Caco-2 (cell line): ENCODE measurements around the gene NEK10. TPM values are rescaled to one million over a fixed set of nuclear protein-coding genes. Genes with fewer than 3 reads are reported as not detected.

Source experiments
- BruUV-seq: library from RNA; stranded (reverse); fragments of 400-500 nt; replicated peaks from 2 replicates; lab custom pipeline; 2021; lab: Mats Ljungman, UMichigan
- CTCF ChIA-PET: fragments of 300-600 bp; sonication (Branson Sonifier 250); formaldehyde crosslinking; loops from one replicate; lab custom pipeline; 2022; ENCODE audit warnings: antibody characterized with exemption; lab: Charles Lee
- POLR2A ChIA-PET: fragments of 300-600 bp; sonication (Branson Sonifier 250); formaldehyde crosslinking; loops from one replicate; lab custom pipeline; 2022; ENCODE audit warnings: antibody characterized with exemption; lab: Charles Lee
- DNase-seq, 2 experiments: peaks; one replicate each; pipeline versions ENCODE4 v3.0.0 to v3.0.0-alpha.2; 2020 to 2022
- H3K27me3 ChIP-seq: replicated peaks from 2 replicates; pipeline ENCODE4 v1.6.0; 2011; ENCODE audit warnings: low read length; ENCODE audit not compliant: control insufficient read depth, insufficient read depth
- H3K36me3 ChIP-seq: 2 replicates; pipeline ENCODE4 v1.5.1; 2011; ENCODE audit warnings: low read length; ENCODE audit not compliant: control insufficient read depth, insufficient read depth
- H3K4me1 ChIP-seq: fragments of 250-450 bp; sonication (Bioruptor Pico); 2 replicates; pipeline ENCODE4 v1.5.1; 2020; ENCODE audit warnings: mild to moderate bottlenecking
- H3K4me3 ChIP-seq: 2 replicates; pipeline ENCODE4 v1.5.1; 2011; ENCODE audit warnings: low read depth, mild to moderate bottlenecking, control low read depth, low read length
- H3K9me3 ChIP-seq: fragments of 250-450 bp; sonication (Bioruptor Pico); 2 replicates; pipeline ENCODE4 v1.5.1; 2020; ENCODE audit warnings: mild to moderate bottlenecking, moderate library complexity
- H3K27ac Mint-ChIP-seq: one replicate; pipeline ENCODE4 v1.8.0; 2022; ENCODE audit warnings: mixed read lengths; ENCODE audit not compliant: unreplicated experiment
- H3K27me3 Mint-ChIP-seq: one replicate; pipeline ENCODE4 v1.8.0; 2022; ENCODE audit warnings: mixed read lengths; ENCODE audit not compliant: insufficient read depth, unreplicated experiment
- H3K36me3 Mint-ChIP-seq: one replicate; pipeline ENCODE4 v1.8.0; 2022; ENCODE audit warnings: mild to moderate bottlenecking, mixed read lengths; ENCODE audit not compliant: insufficient read depth, unreplicated experiment
- H3K4me1 Mint-ChIP-seq: one replicate; pipeline ENCODE4 v1.8.0; 2022; ENCODE audit warnings: low read depth, mixed read lengths; ENCODE audit not compliant: unreplicated experiment
- H3K4me3 Mint-ChIP-seq: one replicate; pipeline ENCODE4 v1.8.0; 2022; ENCODE audit warnings: mild to moderate bottlenecking, moderate library complexity, mixed read lengths; ENCODE audit not compliant: unreplicated experiment
- H3K9me3 Mint-ChIP-seq: one replicate; pipeline ENCODE4 v1.8.0; 2022; ENCODE audit warnings: mixed read lengths; ENCODE audit not compliant: unreplicated experiment
- CTCF ChIP-seq, 2 experiments: fragments of 200-600 bp in 1 of 2; IDR thresholded peaks; 1 replicate in 1 of 2; 2 replicates in 1 of 2; pipeline versions ENCODE4 v1.5.1 to v1.8.0; 2011 to 2022; ENCODE audit warnings: antibody characterized with exemption in 1 of 2, control low read depth in 1 of 2, inconsistent platforms in 1 of 2, low read depth in 1 of 2, low read length in 1 of 2, mild to moderate bottlenecking in 1 of 2, moderate library complexity in 1 of 2; ENCODE audit not compliant: insufficient read depth in 1 of 2, severe bottlenecking in 1 of 2, unreplicated experiment in 1 of 2
- intact Hi-C: fragments of 100-400 bp; cut with micrococcal nuclease; formaldehyde crosslinking; loops from one replicate; pipeline ENCODE4 v1.10.0; 2022; ENCODE audit not compliant: unreplicated experiment
- total RNA-seq: library from RNA; stranded (reverse); gene quantifications from 2 replicates; pipeline ENCODE4 v1.2.3, GENCODE V29; 2022

Gene NEK10
- total RNA-seq, 1 experiment from 2014 or later, result 0.39 TPM

DNA sequence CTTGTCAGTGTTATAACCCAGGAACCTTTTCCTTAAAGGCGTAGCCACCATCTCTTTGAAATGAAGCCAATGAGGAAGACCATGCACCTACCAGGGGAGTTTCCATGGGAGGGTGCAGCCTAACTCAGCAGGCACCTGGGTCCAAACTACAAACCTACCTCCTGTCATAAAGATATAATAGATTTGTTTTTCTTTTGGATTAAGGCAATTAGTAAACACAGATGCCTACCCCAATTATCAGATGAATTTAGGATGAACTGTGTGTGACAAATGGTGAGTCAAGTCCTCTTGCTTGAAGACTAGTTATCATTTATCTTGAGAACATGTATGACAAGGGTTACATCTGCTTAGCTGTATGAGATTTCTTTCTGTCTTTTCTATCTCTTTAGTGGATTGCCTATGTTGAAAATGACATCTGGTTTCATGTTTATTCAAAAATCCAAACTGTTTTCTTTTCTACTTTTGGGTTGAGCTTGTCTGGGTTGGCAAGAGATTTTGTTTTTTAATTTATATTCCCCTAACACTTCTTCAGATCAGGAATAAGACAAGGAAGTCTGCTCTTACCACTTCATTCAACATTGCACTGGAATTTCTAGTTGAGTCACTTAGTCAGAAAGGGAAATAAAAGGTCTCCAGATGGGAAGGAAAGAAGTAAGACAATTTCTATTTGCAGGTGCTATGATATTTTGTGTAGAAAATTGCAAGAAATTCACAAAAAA, 149.9 kb downstream of the NEK10 start:
- Mint-ChIP-seq H3K4me1 (no peaks in the 10 kb centered on the region), H3K4me3 (no peak overlapping the region), H3K9me3 (no peaks in the 10 kb centered on the region), H3K27me3 (no peaks in the 10 kb centered on the region), H3K27ac (no peak overlapping the region), H3K36me3 (no peaks in the 10 kb centered on the region)
- no peak for DNase-seq
- H3K4me3 ChIP-seq, result no peak overlapping the region
- TF ChIP-seq CTCF (IDR thresholded peaks at IDR 0.05; ENCODE audit: insufficient read depth in 1 of 2, low read depth in 1 of 2, low read length in 1 of 2, severe bottlenecking in 1 of 2, unreplicated experiment in 1 of 2), result no peak
- POLR2A ChIA-PET, result no interaction called here
- no peaks in the 10 kb centered on the region for H3K27me3 ChIP-seq
- no peaks in the 10 kb centered on the region for H3K36me3 ChIP-seq
- H3K4me1 ChIP-seq, result no peaks in the 10 kb centered on the region
- intact Hi-C loops, result no loop called here
- no peaks in the 10 kb centered on the region for H3K9me3 ChIP-seq
- BruUV-seq, result no TSS peak
- CTCF ChIA-PET, result no interaction called here

- Histone ChIP-seq H3K27me3 (no peaks in the 10 kb centered on the region), H3K4me1 (no peaks in the 10 kb centered on the region), H3K9me3 (no peaks in the 10 kb centered on the region), H3K4me3 (no peak overlapping the region), H3K36me3 (no peaks in the 10 kb centered on the region)
- ChIA-PET POLR2A (no interaction called here), CTCF (no interaction called here)
- Mint-ChIP-seq H3K27ac (no peak overlapping the region), H3K27me3 (no peaks in the 10 kb centered on the region), H3K9me3 (no peaks in the 10 kb centered on the region), H3K4me1 (no peaks in the 10 kb centered on the region), H3K36me3 (no peaks in the 10 kb centered on the region), H3K4me3 (no peak overlapping the region)
- intact Hi-C loops, result no loop called here
- no peak for TF ChIP-seq CTCF (IDR thresholded peaks at IDR 0.05; ENCODE audit: insufficient read depth in 1 of 2, low read depth in 1 of 2, low read length in 1 of 2, severe bottlenecking in 1 of 2, unreplicated experiment in 1 of 2)
- no peak for DNase-seq
- BruUV-seq, result no TSS peak
Measured at GRCh38 chr3:27216955-27217552, 152.1 kb downstream of the NEK10 start.

DNA sequence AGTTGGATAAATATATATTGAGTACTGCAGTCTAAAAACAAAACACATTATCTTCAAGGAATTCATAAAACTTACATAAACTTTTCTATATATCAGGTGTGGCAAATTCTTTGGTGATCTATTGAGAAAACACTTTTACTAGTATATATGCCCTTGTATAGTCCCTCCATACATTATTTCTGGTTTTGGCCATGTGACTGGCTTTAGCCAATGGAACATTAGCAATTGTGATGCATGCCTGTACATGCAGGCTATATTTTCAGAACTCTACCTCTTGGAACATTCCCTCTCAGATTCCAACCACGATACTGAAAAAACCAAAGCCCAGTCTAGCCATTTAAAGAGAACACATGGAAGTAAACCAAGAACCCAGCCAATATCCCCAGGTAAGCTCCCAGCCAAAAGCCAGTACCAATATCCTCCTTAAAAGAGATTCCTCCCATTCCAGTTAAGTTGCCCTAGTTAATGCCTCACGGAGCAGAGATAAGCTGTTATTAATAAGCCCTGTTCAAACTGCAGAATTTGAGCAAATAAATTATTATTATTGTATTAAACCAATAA, 152.8 kb downstream of the NEK10 start:
- H3K27me3 Mint-ChIP-seq, result no peaks in the 10 kb centered on the region
- intact Hi-C loops, result no loop called here
- Histone ChIP-seq H3K36me3 (no peaks in the 10 kb centered on the region), H3K4me3 (no peak overlapping the region), H3K9me3 (no peaks in the 10 kb centered on the region), H3K4me1 (no peaks in the 10 kb centered on the region), H3K27me3 (no peaks in the 10 kb centered on the region)
- CTCF ChIA-PET, result no interaction called here
- H3K27ac Mint-ChIP-seq, result no peak overlapping the region
- POLR2A ChIA-PET, result no interaction called here
- no peak for TF ChIP-seq CTCF (IDR thresholded peaks at IDR 0.05; ENCODE audit: insufficient read depth in 1 of 2, low read depth in 1 of 2, low read length in 1 of 2, severe bottlenecking in 1 of 2, unreplicated experiment in 1 of 2)
- no peaks in the 10 kb centered on the region for H3K4me1 Mint-ChIP-seq
- no TSS peak for BruUV-seq
- H3K4me3 Mint-ChIP-seq, result no peak overlapping the region
- no peaks in the 10 kb centered on the region for H3K36me3 Mint-ChIP-seq
- no peaks in the 10 kb centered on the region for H3K9me3 Mint-ChIP-seq
- DNase-seq, result no peak
